SK-N-MC (cell line): ENCODE measurements around the gene PARVA.

Experiments
- EZH2 ChIP-seq: fragments of 200-600 bp; sonication (generic); IDR thresholded peaks from one replicate; pipeline ENCODE4 v1.6.1; 2017; ENCODE audit warnings: antibody characterized with exemption
- POLR2AphosphoS5 ChIP-seq: IDR thresholded peaks from 2 replicates; pipeline ENCODE4 v1.6.1; 2012; ENCODE audit warnings: mild to moderate bottlenecking, low read depth, low read length, borderline replicate concordance

DNA sequence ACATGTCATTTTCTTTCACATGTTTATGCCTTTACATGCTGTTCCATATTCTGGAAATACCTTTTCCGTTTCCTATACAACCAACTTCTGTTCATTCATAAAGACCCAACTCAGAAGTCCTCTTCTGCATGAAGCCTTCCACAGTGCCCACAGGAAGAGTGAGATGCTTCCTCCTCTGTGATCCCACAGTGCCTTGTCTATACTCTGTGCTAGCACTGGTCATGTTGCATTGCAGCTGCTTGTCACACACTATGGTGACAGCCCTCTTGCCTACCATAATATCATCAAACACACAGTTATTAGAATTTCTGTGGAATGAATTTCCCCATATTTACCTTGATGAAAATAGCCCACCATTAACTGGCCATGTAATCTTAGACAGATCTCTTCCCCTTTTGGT lies 8.9 kb downstream of the PARVA start:
- TF ChIP-seq EZH2, result no peak
- TF ChIP-seq POLR2AphosphoS5, result no peak
